BLaER1 (cell line): ENCODE data around the gene GOT2.
"Not testable (repeated sequence)": the region's sequence is repeated elsewhere in the genome, so short reads cannot be mapped to it uniquely, and the experiment has no call there.

Experiments used
- H3K27ac ChIP-seq: shearing (Covaris generic); formaldehyde crosslinking; 2 replicates; pipeline ENCODE4 v1.8.1; 2022
- H3K27me3 ChIP-seq: shearing (Covaris generic); formaldehyde crosslinking; 2 replicates; pipeline ENCODE4 v1.8.1; 2022
- H3K36me3 ChIP-seq: shearing (Covaris generic); formaldehyde crosslinking; 2 replicates; pipeline ENCODE4 v1.8.1; 2022
- H3K4me1 ChIP-seq: shearing (Covaris generic); formaldehyde crosslinking; 2 replicates; pipeline ENCODE4 v1.8.1; 2022
- H3K4me2 ChIP-seq: shearing (Covaris generic); formaldehyde crosslinking; 2 replicates; pipeline ENCODE4 v1.8.1; 2022
- H3K4me3 ChIP-seq: shearing (Covaris generic); formaldehyde crosslinking; 2 replicates; pipeline ENCODE4 v1.8.1; 2022
- H3K9ac ChIP-seq: shearing (Covaris generic); formaldehyde crosslinking; 2 replicates; pipeline ENCODE4 v1.8.1; 2022
- H3K9me3 ChIP-seq: shearing (Covaris generic); formaldehyde crosslinking; 2 replicates; pipeline ENCODE4 v1.8.1; 2022
- H4K20me1 ChIP-seq: shearing (Covaris generic); formaldehyde crosslinking; 2 replicates; pipeline ENCODE4 v1.8.1; 2022
- Cebpa-rat ChIP-seq: shearing (Covaris generic); IDR thresholded peaks from 2 replicates; pipeline ENCODE4 v1.8.1; 2022

GOT2 gene

GRCh38 chr16:58684354-58685083 lies 49.6 kb downstream of the GOT2 start, which contains the start of gene SLC38A7:
Gene SLC38A7, minus strand, starts transcription at chr16:58684770. Its CDS starts 4,644 bp downstream, at chr16:58680126.
- peak within 1 kb of the TSS; percentile 74 for H3K27ac ChIP-seq

GRCh38 chr16:58684001-58684353 lies 50.1 kb downstream of the GOT2 start:
- Histone ChIP-seq H3K27me3 (no peaks in the 10 kb centered on the region), H3K4me3 (peak overlapping the region; percentile 84), H3K27ac (peak overlapping the region; percentile 74), H3K9me3 (no peaks in the 10 kb centered on the region), H4K20me1 (no peaks in the 10 kb centered on the region), H3K4me2 (peak overlapping the region; percentile 96), H3K4me1 (peaks cover 12% of the 10 kb centered on the region), H3K36me3 (peaks cover 13% of the 10 kb centered on the region; the same call in 1 of the 2 replicates), H3K9ac (peak overlapping the region; percentile 81)
- no peak for TF ChIP-seq Cebpa-rat

More at GRCh38 chr16:58684354-58685083, 49.6 kb downstream of the GOT2 start, which contains the start of gene SLC38A7:
- peak within 1 kb of the TSS; percentile 81 for H3K9ac ChIP-seq
- peaks cover 11% of the 10 kb centered on the region; the same call in 1 of the 2 replicates for H3K36me3 ChIP-seq
- H3K9me3 ChIP-seq, result no peaks in the 10 kb centered on the region
- H4K20me1 ChIP-seq, result no peaks in the 10 kb centered on the region
- H3K4me3 ChIP-seq, result peak within 1 kb of the TSS; percentile 84
- peaks cover 12% of the 10 kb centered on the region for H3K4me1 ChIP-seq
- H3K27me3 ChIP-seq, result no peaks in the 10 kb centered on the region
- no peak for TF ChIP-seq Cebpa-rat
- H3K4me2 ChIP-seq, result peak within 1 kb of the TSS; percentile 96

- no peaks in the 10 kb centered on the region for H3K27me3 ChIP-seq
- no peak overlapping the region for H3K4me3 ChIP-seq
- no peaks in the 10 kb centered on the region for H3K9me3 ChIP-seq
Measured at GRCh38 chr16:58679763-58680162, 54.4 kb downstream of the GOT2 start.

GRCh38 chr16:58678716-58679115 lies 55.4 kb downstream of the GOT2 start:
- H3K4me2 ChIP-seq, result no peak overlapping the region
- H4K20me1 ChIP-seq, result no peaks in the 10 kb centered on the region
- H3K27me3 ChIP-seq, result no peaks in the 10 kb centered on the region
- no peaks in the 10 kb centered on the region for H3K9me3 ChIP-seq
- TF ChIP-seq Cebpa-rat, result no peak
- no peak overlapping the region for H3K9ac ChIP-seq
- H3K36me3 ChIP-seq, result peaks cover 58% of the 10 kb centered on the region
- H3K27ac ChIP-seq, result no peak overlapping the region
- no peak overlapping the region for H3K4me3 ChIP-seq
- H3K4me1 ChIP-seq, result peaks cover 7% of the 10 kb centered on the region

More at GRCh38 chr16:58679763-58680162, 54.4 kb downstream of the GOT2 start:
- Histone ChIP-seq H3K9ac (no peak overlapping the region), H3K36me3 (peaks cover 48% of the 10 kb centered on the region), H3K27ac (no peak overlapping the region), H4K20me1 (no peaks in the 10 kb centered on the region), H3K4me2 (no peak overlapping the region), H3K4me1 (peaks cover 12% of the 10 kb centered on the region)
- TF ChIP-seq Cebpa-rat, result no peak

GRCh38 chr16:58678269-58678668 lies 55.8 kb downstream of the GOT2 start:
- peaks cover 2% of the 10 kb centered on the region for H3K4me1 ChIP-seq
- no peak for TF ChIP-seq Cebpa-rat
- no peaks in the 10 kb centered on the region for H3K9me3 ChIP-seq
- H3K4me2 ChIP-seq, result no peak overlapping the region
- H3K9ac ChIP-seq, result no peak overlapping the region
- peaks cover 58% of the 10 kb centered on the region for H3K36me3 ChIP-seq
- H3K27me3 ChIP-seq, result no peaks in the 10 kb centered on the region
- no peaks in the 10 kb centered on the region for H4K20me1 ChIP-seq
- no peak overlapping the region for H3K4me3 ChIP-seq
- H3K27ac ChIP-seq, result no peak overlapping the region

- H3K36me3 ChIP-seq, result peaks cover 46% of the 10 kb centered on the region
- H3K4me2 ChIP-seq, result no peak overlapping the region
- no peaks in the 10 kb centered on the region for H4K20me1 ChIP-seq
- H3K4me1 ChIP-seq, result no peaks in the 10 kb centered on the region
- no peak overlapping the region for H3K27ac ChIP-seq
- no peak overlapping the region for H3K9ac ChIP-seq
- H3K4me3 ChIP-seq, result no peak overlapping the region
- H3K9me3 ChIP-seq, result no peaks in the 10 kb centered on the region
- no peaks in the 10 kb centered on the region for H3K27me3 ChIP-seq
- no peak for TF ChIP-seq Cebpa-rat
Measured at GRCh38 chr16:58670946-58671583, 63.1 kb downstream of the GOT2 start.

- no peak for TF ChIP-seq Cebpa-rat
- Histone ChIP-seq H3K9ac (no peak overlapping the region), H3K9me3 (no peaks in the 10 kb centered on the region), H3K4me3 (no peak overlapping the region), H3K4me1 (no peaks in the 10 kb centered on the region), H3K27me3 (no peaks in the 10 kb centered on the region), H3K27ac (no peak overlapping the region), H3K36me3 (peaks cover 38% of the 10 kb centered on the region), H4K20me1 (no peaks in the 10 kb centered on the region), H3K4me2 (no peak overlapping the region)
Measured at GRCh38 chr16:58670177-58670576, 63.9 kb downstream of the GOT2 start.

- Histone ChIP-seq H3K27ac (no peak overlapping the region), H3K9ac (no peak overlapping the region), H3K36me3 (peaks cover 13% of the 10 kb centered on the region), H3K9me3 (no peaks in the 10 kb centered on the region), H3K4me3 (no peak overlapping the region), H3K27me3 (no peaks in the 10 kb centered on the region), H4K20me1 (no peaks in the 10 kb centered on the region), H3K4me2 (no peak overlapping the region), H3K4me1 (no peaks in the 10 kb centered on the region)
- TF ChIP-seq Cebpa-rat, result no peak
Measured at GRCh38 chr16:58665200-58665599, 68.9 kb downstream of the GOT2 start.

GRCh38 chr16:58661199-58661830 lies 72.8 kb downstream of the GOT2 start:
- no peak overlapping the region for H3K9ac ChIP-seq
- no peaks in the 10 kb centered on the region for H3K4me1 ChIP-seq
- no peak overlapping the region for H3K4me3 ChIP-seq
- H4K20me1 ChIP-seq, result no peaks in the 10 kb centered on the region
- no peaks in the 10 kb centered on the region for H3K9me3 ChIP-seq
- no peak overlapping the region for H3K27ac ChIP-seq
- no peaks in the 10 kb centered on the region for H3K27me3 ChIP-seq
- no peak for TF ChIP-seq Cebpa-rat
- H3K36me3 ChIP-seq, result peaks cover 1% of the 10 kb centered on the region; the same call in 1 of the 2 replicates
- H3K4me2 ChIP-seq, result no peak overlapping the region

- H4K20me1 ChIP-seq, H3K4me1 ChIP-seq, H3K9me3 ChIP-seq, H3K27ac ChIP-seq, H3K4me2 ChIP-seq, H3K9ac ChIP-seq, H3K4me3 ChIP-seq, H3K36me3 ChIP-seq, H3K27me3 ChIP-seq: not testable (repeated sequence)
Measured at GRCh38 chr16:58659911-58660310, 74.2 kb downstream of the GOT2 start.
